K562 (cell line): ENCODE results near the gene UBE2D3. TPM values are rescaled to one million over a fixed set of nuclear protein-coding genes. Genes with fewer than 3 reads are reported as not detected.

Experiments used
- ATAC-seq: fragments of 200-7000 bp; cut with Tn5 transposase; 3 replicates; pipeline ENCODE4 v1.9.1; 2020; ENCODE audit warnings: moderate library complexity
- BruUV-seq: library from RNA; stranded (reverse); fragments of 400-500 nt; replicated peaks from 2 replicates; lab custom pipeline; 2021; lab: Mats Ljungman, UMichigan
- CTCF ChIA-PET: fragments of 300-600 bp; formaldehyde crosslinking; extraction: SDS; loops from one replicate; lab custom pipeline; 2021; ENCODE audit warnings: low intra/inter-chr PET ratio; lab: Yijun Ruan, JAX
- POLR2A ChIA-PET: fragments of 300-600, 350-650 bp; sonication (Branson Sonifier 250); formaldehyde crosslinking; extraction: SDS; loops from one replicate; lab custom pipeline; 2021; ENCODE audit warnings: antibody characterized with exemption, inconsistent platforms; lab: Yijun Ruan, JAX
- DNase-seq, 4 experiments: peaks; one replicate each; pipeline versions ENCODE4 v3.0.0 to v3.0.0-alpha.2; 2011 to 2018; ENCODE audit warnings: low spot score in 3 of 4, mixed read lengths in 3 of 4; ENCODE audit errors: extremely low read depth in 1 of 4
- FAIRE-seq: peaks from 2 replicates; lab custom pipeline; 2011; peaks lifted over from hg19 to GRCh38; lab: Jason Lieb, UNC
- H2AFZ ChIP-seq: 2 replicates; pipeline ENCODE4 v1.6.0; 2011; ENCODE audit warnings: low read depth, low read length, control low read depth, inconsistent platforms
- H3K27ac ChIP-seq: fragments of 200-600 bp; 3 replicates; pipeline ENCODE4 v1.8.0; 2011; ENCODE audit warnings: low read depth, mild to moderate bottlenecking, control low read depth, inconsistent platforms, low read length, moderate library complexity, mixed read lengths; ENCODE audit errors: extremely low read depth
- H3K27me3 ChIP-seq, 2 experiments: fragments of 300-600 bp in 1 of 2; 2 replicates in 1 of 2; 3 replicates in 1 of 2; pipeline versions ENCODE4 v1.6.0 to v1.8.0; 2011; ENCODE audit warnings: inconsistent platforms in 2 of 2, low read length in 2 of 2, mild to moderate bottlenecking in 1 of 2, mixed read lengths in 1 of 2, moderate library complexity in 1 of 2; ENCODE audit not compliant: control insufficient read depth in 2 of 2, insufficient read depth in 2 of 2
- H3K36me3 ChIP-seq: fragments of 300-600 bp; 3 replicates; pipeline ENCODE4 v1.8.0; 2011; ENCODE audit warnings: mild to moderate bottlenecking, low read length, inconsistent platforms; ENCODE audit not compliant: control insufficient read depth, insufficient read depth
- H3K4me1 ChIP-seq, 2 experiments: fragments of 200-600 bp in 1 of 2; replicated peaks in 1 of 2; 2 replicates in 1 of 2; 3 replicates in 1 of 2; pipeline versions ENCODE4 v1.5.1 to v1.8.0; 2011; ENCODE audit warnings: inconsistent platforms in 2 of 2, low read length in 2 of 2, mild to moderate bottlenecking in 1 of 2, mixed read lengths in 1 of 2, moderate library complexity in 1 of 2; ENCODE audit not compliant: control insufficient read depth in 2 of 2, insufficient read depth in 2 of 2
- H3K4me2 ChIP-seq: 2 replicates; pipeline ENCODE4 v1.6.1; 2011; ENCODE audit warnings: low read length, control low read depth, inconsistent platforms, mixed read lengths; ENCODE audit not compliant: insufficient read depth
- H3K4me3 ChIP-seq: fragments of 200-600 bp; sonication (generic), shearing (Covaris generic); 2 replicates; pipeline ENCODE4 v1.5.1; 2016; ENCODE audit warnings: control low read depth, inconsistent platforms
- H3K79me2 ChIP-seq: fragments of 200-600 bp; 3 replicates; pipeline ENCODE4 v1.8.0; 2011; ENCODE audit warnings: low read length, inconsistent platforms; ENCODE audit not compliant: control insufficient read depth, insufficient read depth
- H3K9ac ChIP-seq, 2 experiments: 2 replicates each; pipeline versions ENCODE4 v1.6.0 to v1.6.1; 2011; ENCODE audit warnings: low read depth in 2 of 2, low read length in 2 of 2, control low read depth in 1 of 2, inconsistent platforms in 1 of 2, mild to moderate bottlenecking in 1 of 2, mixed read lengths in 1 of 2; ENCODE audit not compliant: insufficient read depth in 1 of 2
- H3K9me1 ChIP-seq: one replicate; pipeline ENCODE4 v1.6.0; 2011; ENCODE audit warnings: inconsistent platforms, mild to moderate bottlenecking, low read length, moderate library complexity; ENCODE audit not compliant: control insufficient read depth, insufficient read depth
- H3K9me3 ChIP-seq: replicated peaks from 2 replicates; pipeline ENCODE4 v1.5.1; 2011; ENCODE audit warnings: low read depth, low read length, inconsistent platforms; ENCODE audit not compliant: control insufficient read depth, insufficient read depth
- H4K20me1 ChIP-seq: replicated peaks from 2 replicates; pipeline ENCODE4 v1.6.1; 2011; ENCODE audit warnings: low read length, inconsistent platforms, mixed read lengths; ENCODE audit not compliant: control insufficient read depth, insufficient read depth
- ERF ChIP-seq: fragments of 450-650 bp; formaldehyde crosslinking; IDR thresholded peaks from 2 replicates; pipeline ENCODE4 v1.4.0; 2020; ENCODE audit warnings: mild to moderate bottlenecking, mixed read lengths
- FOXM1 ChIP-seq, 2 experiments: fragments of 450-650 bp in 1 of 2; sonication (generic) in 1 of 2; formaldehyde crosslinking in 1 of 2; IDR thresholded peaks; 2 replicates each; pipeline versions ENCODE4 v1.6.1 to v1.9.0; 2017 to 2022; ENCODE audit warnings: low read depth in 2 of 2, mild to moderate bottlenecking in 2 of 2, missing genetic modification reagents in 1 of 2, moderate library complexity in 1 of 2
- KAT7 ChIP-seq: sonication (generic); formaldehyde crosslinking; IDR thresholded peaks from 2 replicates; pipeline ENCODE4 v1.8.0; 2022; ENCODE audit warnings: missing genetic modification reagents, mild to moderate bottlenecking, borderline replicate concordance
- KDM1A ChIP-seq, 2 experiments: fragments of 450-650 bp; IDR thresholded peaks; 2 replicates each; pipeline ENCODE4 v1.6.1; 2016; ENCODE audit warnings: mild to moderate bottlenecking in 2 of 2
- LEF1 ChIP-seq: fragments of 450-650 bp; IDR thresholded peaks from 2 replicates; pipeline ENCODE4 v1.6.1; 2016; ENCODE audit warnings: mild to moderate bottlenecking
- MTA2 ChIP-seq: fragments of 450-650 bp; IDR thresholded peaks from 2 replicates; pipeline ENCODE4 v1.6.1; 2016; ENCODE audit warnings: low read depth
- NR4A1 ChIP-seq, 2 experiments: fragments of 250-450 bp in 1 of 2; fragments of 450-650 bp in 1 of 2; sonication (Bioruptor Pico) in 1 of 2; IDR thresholded peaks; 2 replicates each; pipeline versions ENCODE4 v1.4.0 to v1.6.1; 2016 to 2020; ENCODE audit warnings: mild to moderate bottlenecking in 2 of 2, missing compliant biosample characterization in 1 of 2, missing genetic modification characterization in 1 of 2, moderate library complexity in 1 of 2
- OTX1 ChIP-seq: fragments of 450-650 bp; formaldehyde crosslinking; IDR thresholded peaks from 2 replicates; pipeline ENCODE4 v1.4.0; 2022; ENCODE audit warnings: mild to moderate bottlenecking
- PATZ1 ChIP-seq: fragments of 250-450 bp; sonication (Bioruptor Pico); IDR thresholded peaks from 2 replicates; pipeline ENCODE4 v1.5.0; 2020; ENCODE audit warnings: mild to moderate bottlenecking, borderline replicate concordance
- POLR2H ChIP-seq: IDR thresholded peaks from 2 replicates; pipeline ENCODE4 v1.6.1; 2016; ENCODE audit warnings: missing genetic modification characterization, low read depth, mild to moderate bottlenecking, control low read depth, missing compliant biosample characterization, moderate library complexity
- TCF15 ChIP-seq: fragments of 250-450 bp; sonication (Bioruptor Pico); IDR thresholded peaks from 2 replicates; pipeline ENCODE4 v1.8.0; 2022; ENCODE audit warnings: moderate library complexity, mild to moderate bottlenecking, inconsistent platforms
- ZBTB17 ChIP-seq: fragments of 450-650 bp; formaldehyde crosslinking; IDR thresholded peaks from 2 replicates; pipeline ENCODE4 v1.4.0; 2020; ENCODE audit warnings: mild to moderate bottlenecking
- ZBTB5 ChIP-seq: fragments of 450-650 bp; IDR thresholded peaks from 2 replicates; pipeline ENCODE4 v1.6.1; 2017; ENCODE audit warnings: antibody characterized with exemption
- ZNF133 ChIP-seq: fragments of 250-450 bp; sonication (Bioruptor Pico); IDR thresholded peaks from 2 replicates; pipeline ENCODE4 v1.4.0; 2020; ENCODE audit warnings: mild to moderate bottlenecking
- ZNF232 ChIP-seq: sonication (generic); formaldehyde crosslinking; IDR thresholded peaks from 2 replicates; pipeline ENCODE4 v1.8.0; 2022; ENCODE audit warnings: mild to moderate bottlenecking, missing genetic modification reagents
- ZNF644 ChIP-seq: fragments of 200-800 bp; sonication (Bioruptor generic); IDR thresholded peaks from 2 replicates; pipeline ENCODE4 v1.6.1; 2016; ENCODE audit warnings: low read depth, missing genetic modification characterization, missing compliant biosample characterization
- WGBS: fragments of 100-300 bp; shearing (Covaris generic); methylation state at CpG from one replicate; pipeline ENCODE4 v1.1.6; 2016; ENCODE audit warnings: low coverage, mixed read lengths; ENCODE audit not compliant: insufficient coverage; ENCODE audit errors: missing lambda C conversion rate; 5-methylcytosine and 5-hydroxymethylcytosine counted together
- in situ Hi-C: fragments of 300-500 bp; cut with MboI; formaldehyde crosslinking; loops from 4 replicates; pipeline ENCODE4 v1.15.0; 2018; ENCODE audit warnings: inconsistent platforms, mixed read lengths
- intact Hi-C: fragments of 100-400 bp; cut with micrococcal nuclease; formaldehyde crosslinking; loops from 2 replicates; pipeline ENCODE4 v1.14.2; 2022
- polyA plus RNA-seq, 8 experiments: library from polyadenylated mRNA; depleted of rRNA in 4 of 8; stranded (reverse) in 5 of 8; unstranded in 3 of 8; fragments of >200 nt; fragmentation: Nextera tagmentation in 2 of 8; fragmentation: Illumina TruSeq in 1 of 8; extraction: Ambion mirVana in 2 of 8; extraction: Trizol in 1 of 8; gene quantifications; 2 replicates each; pipeline versions ENCODE4 v1.2.1 to v1.2.3, GENCODE V29; 2011 to 2014; ENCODE audit warnings: inconsistent platforms in 1 of 8, missing spikeins in 1 of 8
- total RNA-seq, 7 experiments: library from RNA; depleted of rRNA in 6 of 7; stranded (reverse); fragments of >200 nt in 6 of 7; fragmentation: Illumina TruSeq in 2 of 7; extraction: Trizol in 2 of 7; gene quantifications; 2 replicates each; pipeline versions ENCODE4 v1.2.1 to v1.2.3, GENCODE V29; 2011 to 2021; ENCODE audit warnings: low replicate concordance in 1 of 7
- TF ChIP-seq, protein P1 (sequence below): IDR thresholded peaks from 3 replicates; pipeline ENCODE4 v1.6.1; 2011; ENCODE audit warnings: borderline replicate concordance, mild to moderate bottlenecking; ENCODE audit not compliant: insufficient read length, insufficient read depth

Gene UBE2D3
- total and polyA plus RNA-seq, 9 of the 15 experiments (the other 6 are each of a cell fraction or from before 2014, with no cell fraction given), result 191 to 618 (median 292) TPM

DNA sequence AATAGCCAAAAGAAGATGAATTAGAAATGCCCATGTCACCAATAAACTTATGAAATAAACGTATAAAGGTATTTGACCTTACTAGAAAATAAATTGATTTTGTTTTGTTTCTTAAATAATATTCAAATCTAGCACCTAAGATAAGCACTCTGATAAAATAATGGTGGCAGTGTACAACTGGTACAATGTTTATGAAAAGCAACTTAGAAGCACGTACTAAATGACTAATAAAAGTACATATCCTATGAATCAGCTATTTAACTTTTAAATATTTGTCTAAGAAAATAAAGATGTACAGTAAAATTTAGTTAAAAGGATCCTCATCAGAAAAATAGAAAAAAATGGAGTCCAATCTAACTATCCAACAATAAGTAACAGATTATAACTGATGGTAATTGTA lies 73.3 kb downstream of the UBE2D3 start (continued):
- TF ChIP-seq TCF15 (no peak), NR4A1 (CRISPR knock-in tag; IDR thresholded peaks at IDR 0.05) (no peak), NR4A1 (tag; IDR thresholded peaks at IDR 0.05) (no peak), ZBTB17 (CRISPR knock-in tag) (no peak)

GRCh38 chr4:102751941-102752340 lies 75.4 kb downstream of the UBE2D3 start:
- Histone ChIP-seq H3K9me3 (no peaks in the 10 kb centered on the region), H3K4me1 (peaks cover 0 to 6% of the 10 kb centered on the region in 2 experiments; a peak in 1 of 5 replicates), H3K36me3 (no peaks in the 10 kb centered on the region; the same call in 2 of the 3 replicates), H3K27me3 (no peaks in the 10 kb centered on the region), H3K27ac (no peak overlapping the region), H3K4me2 (no peak overlapping the region; the same call in 1 of the 2 replicates), H2AFZ (no peak overlapping the region), H3K4me3 (no peak overlapping the region), H4K20me1 (no peaks in the 10 kb centered on the region), H3K79me2 (no peaks in the 10 kb centered on the region), H3K9me1 (no peaks in the 10 kb centered on the region), H3K9ac (no peak overlapping the region)
- in situ Hi-C loops (no loop called here), intact Hi-C loops (no loop called here)
- no peak for FAIRE-seq
- CTCF ChIA-PET, result no interaction called here
- 33% methylated on average over 4 of the region's 4 CpGs for WGBS
- ATAC-seq, result peak; percentile 70
- no TSS peak for BruUV-seq
- POLR2A ChIA-PET, result no interaction called here
- DNase-seq, result no peak
- TF ChIP-seq POLR2H (tag) (no peak), MTA2 (no peak), ZNF232 (CRISPR knock-in tag) (no peak), ERF (CRISPR knock-in tag) (no peak), KDM1A (IDR thresholded peaks at IDR 0.05) (no peak), ZBTB5 (no peak), FOXM1 (IDR thresholded peaks at IDR 0.05; ENCODE audit: low read depth) (no peak), FOXM1 (CRISPR knock-in tag; IDR thresholded peaks at IDR 0.05; ENCODE audit: low read depth) (no peak), OTX1 (no peak), ZNF133 (CRISPR knock-in tag) (no peak), PATZ1 (CRISPR knock-in tag) (no peak), ZNF644 (tag) (no peak), KAT7 (CRISPR knock-in tag) (no peak), LEF1 (no peak)
- TF ChIP-seq, protein P1, sequence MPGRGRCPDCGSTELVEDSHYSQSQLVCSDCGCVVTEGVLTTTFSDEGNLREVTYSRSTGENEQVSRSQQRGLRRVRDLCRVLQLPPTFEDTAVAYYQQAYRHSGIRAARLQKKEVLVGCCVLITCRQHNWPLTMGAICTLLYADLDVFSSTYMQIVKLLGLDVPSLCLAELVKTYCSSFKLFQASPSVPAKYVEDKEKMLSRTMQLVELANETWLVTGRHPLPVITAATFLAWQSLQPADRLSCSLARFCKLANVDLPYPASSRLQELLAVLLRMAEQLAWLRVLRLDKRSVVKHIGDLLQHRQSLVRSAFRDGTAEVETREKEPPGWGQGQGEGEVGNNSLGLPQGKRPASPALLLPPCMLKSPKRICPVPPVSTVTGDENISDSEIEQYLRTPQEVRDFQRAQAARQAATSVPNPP, result no peak
